GM23338 (cell line): ENCODE data around the gene SCNN1G.

Experiments
- EZH2 ChIP-seq: fragments of 200-600 bp; sonication (generic); IDR thresholded peaks from one replicate; pipeline ENCODE4 v1.8.0; 2017; ENCODE audit warnings: antibody characterized with exemption, mild to moderate bottlenecking, low read depth; ENCODE audit not compliant: unreplicated experiment
- EZH2phosphoT487 ChIP-seq: fragments of 200-600 bp; sonication (generic); IDR thresholded peaks from one replicate; pipeline ENCODE4 v1.8.1; 2018; ENCODE audit warnings: antibody characterized with exemption; ENCODE audit not compliant: unreplicated experiment
- POLR2AphosphoS5 ChIP-seq: IDR thresholded peaks from 2 replicates; pipeline ENCODE4 v1.6.1; 2016; ENCODE audit warnings: antibody characterized with exemption, low read depth
- TF ChIP-seq, protein P1 (sequence below), 2 experiments: fragments of 200-600 bp in 1 of 2; sonication (generic) in 1 of 2; conservative IDR thresholded peaks; 2 replicates each; pipeline versions ENCODE4 v1.5.1 to v1.6.1; 2016 to 2017; ENCODE audit warnings: antibody characterized with exemption in 2 of 2, low read depth in 2 of 2, mild to moderate bottlenecking in 2 of 2, moderate library complexity in 1 of 2
- TF ChIP-seq, protein P2 (sequence below): IDR thresholded peaks from one replicate; pipeline ENCODE4 v1.6.1; 2018; ENCODE audit warnings: antibody characterized with exemption; ENCODE audit not compliant: unreplicated experiment
- TF ChIP-seq, protein P3 (sequence below): IDR thresholded peaks from 2 replicates; pipeline ENCODE4 v1.6.1; 2016; ENCODE audit warnings: antibody characterized with exemption

DNA sequence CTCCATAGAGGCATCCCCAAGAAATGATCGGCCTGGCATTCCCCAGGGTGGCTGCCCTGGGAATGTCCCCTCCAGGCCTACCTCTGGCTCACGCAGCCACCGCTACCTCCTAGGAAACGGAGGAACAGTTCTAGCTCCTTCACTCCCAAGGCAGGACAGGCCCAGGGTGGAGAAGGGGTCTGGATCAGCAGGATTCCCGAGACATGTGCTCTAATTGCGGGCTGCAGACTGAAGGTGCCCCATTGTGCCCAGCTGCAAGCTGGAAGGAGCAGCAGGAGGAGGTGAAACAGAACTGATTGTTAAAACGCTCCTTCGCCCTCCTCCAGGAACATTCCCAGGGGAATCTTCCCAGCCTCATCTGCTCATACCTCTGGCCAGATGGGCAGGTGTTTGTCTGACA lies 40.8 kb downstream of the SCNN1G start:
- TF ChIP-seq POLR2AphosphoS5 (no peak), EZH2phosphoT487 (no peak), EZH2 (no peak)
- TF ChIP-seq, protein P1, sequence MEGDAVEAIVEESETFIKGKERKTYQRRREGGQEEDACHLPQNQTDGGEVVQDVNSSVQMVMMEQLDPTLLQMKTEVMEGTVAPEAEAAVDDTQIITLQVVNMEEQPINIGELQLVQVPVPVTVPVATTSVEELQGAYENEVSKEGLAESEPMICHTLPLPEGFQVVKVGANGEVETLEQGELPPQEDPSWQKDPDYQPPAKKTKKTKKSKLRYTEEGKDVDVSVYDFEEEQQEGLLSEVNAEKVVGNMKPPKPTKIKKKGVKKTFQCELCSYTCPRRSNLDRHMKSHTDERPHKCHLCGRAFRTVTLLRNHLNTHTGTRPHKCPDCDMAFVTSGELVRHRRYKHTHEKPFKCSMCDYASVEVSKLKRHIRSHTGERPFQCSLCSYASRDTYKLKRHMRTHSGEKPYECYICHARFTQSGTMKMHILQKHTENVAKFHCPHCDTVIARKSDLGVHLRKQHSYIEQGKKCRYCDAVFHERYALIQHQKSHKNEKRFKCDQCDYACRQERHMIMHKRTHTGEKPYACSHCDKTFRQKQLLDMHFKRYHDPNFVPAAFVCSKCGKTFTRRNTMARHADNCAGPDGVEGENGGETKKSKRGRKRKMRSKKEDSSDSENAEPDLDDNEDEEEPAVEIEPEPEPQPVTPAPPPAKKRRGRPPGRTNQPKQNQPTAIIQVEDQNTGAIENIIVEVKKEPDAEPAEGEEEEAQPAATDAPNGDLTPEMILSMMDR (conservative IDR thresholded peaks at IDR 0.05; ENCODE audit: low read depth in 2 of 2) = no peak
- TF ChIP-seq, protein P2, sequence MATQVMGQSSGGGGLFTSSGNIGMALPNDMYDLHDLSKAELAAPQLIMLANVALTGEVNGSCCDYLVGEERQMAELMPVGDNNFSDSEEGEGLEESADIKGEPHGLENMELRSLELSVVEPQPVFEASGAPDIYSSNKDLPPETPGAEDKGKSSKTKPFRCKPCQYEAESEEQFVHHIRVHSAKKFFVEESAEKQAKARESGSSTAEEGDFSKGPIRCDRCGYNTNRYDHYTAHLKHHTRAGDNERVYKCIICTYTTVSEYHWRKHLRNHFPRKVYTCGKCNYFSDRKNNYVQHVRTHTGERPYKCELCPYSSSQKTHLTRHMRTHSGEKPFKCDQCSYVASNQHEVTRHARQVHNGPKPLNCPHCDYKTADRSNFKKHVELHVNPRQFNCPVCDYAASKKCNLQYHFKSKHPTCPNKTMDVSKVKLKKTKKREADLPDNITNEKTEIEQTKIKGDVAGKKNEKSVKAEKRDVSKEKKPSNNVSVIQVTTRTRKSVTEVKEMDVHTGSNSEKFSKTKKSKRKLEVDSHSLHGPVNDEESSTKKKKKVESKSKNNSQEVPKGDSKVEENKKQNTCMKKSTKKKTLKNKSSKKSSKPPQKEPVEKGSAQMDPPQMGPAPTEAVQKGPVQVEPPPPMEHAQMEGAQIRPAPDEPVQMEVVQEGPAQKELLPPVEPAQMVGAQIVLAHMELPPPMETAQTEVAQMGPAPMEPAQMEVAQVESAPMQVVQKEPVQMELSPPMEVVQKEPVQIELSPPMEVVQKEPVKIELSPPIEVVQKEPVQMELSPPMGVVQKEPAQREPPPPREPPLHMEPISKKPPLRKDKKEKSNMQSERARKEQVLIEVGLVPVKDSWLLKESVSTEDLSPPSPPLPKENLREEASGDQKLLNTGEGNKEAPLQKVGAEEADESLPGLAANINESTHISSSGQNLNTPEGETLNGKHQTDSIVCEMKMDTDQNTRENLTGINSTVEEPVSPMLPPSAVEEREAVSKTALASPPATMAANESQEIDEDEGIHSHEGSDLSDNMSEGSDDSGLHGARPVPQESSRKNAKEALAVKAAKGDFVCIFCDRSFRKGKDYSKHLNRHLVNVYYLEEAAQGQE = no peak
- TF ChIP-seq, protein P3, sequence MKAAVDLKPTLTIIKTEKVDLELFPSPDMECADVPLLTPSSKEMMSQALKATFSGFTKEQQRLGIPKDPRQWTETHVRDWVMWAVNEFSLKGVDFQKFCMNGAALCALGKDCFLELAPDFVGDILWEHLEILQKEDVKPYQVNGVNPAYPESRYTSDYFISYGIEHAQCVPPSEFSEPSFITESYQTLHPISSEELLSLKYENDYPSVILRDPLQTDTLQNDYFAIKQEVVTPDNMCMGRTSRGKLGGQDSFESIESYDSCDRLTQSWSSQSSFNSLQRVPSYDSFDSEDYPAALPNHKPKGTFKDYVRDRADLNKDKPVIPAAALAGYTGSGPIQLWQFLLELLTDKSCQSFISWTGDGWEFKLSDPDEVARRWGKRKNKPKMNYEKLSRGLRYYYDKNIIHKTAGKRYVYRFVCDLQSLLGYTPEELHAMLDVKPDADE = no peak
